Thoracic aorta (tissue), 2 donors: ENCODE data around the gene STIM2. TPM values are rescaled to one million over a fixed set of nuclear protein-coding genes. Genes with fewer than 3 reads are reported as not detected.
"Not testable (repeated sequence)": the region's sequence is repeated elsewhere in the genome, so short reads cannot be mapped to it uniquely, and the experiment has no call there.

ENCODE experiments used
- ATAC-seq: fragments of 150-250 bp; one replicate; pipeline ENCODE4 v1.8.0; 2017; ENCODE audit warnings: low read depth; ENCODE audit not compliant: insufficient number of reproducible peaks, low FRiP score
- DNase-seq: peaks from one replicate; pipeline ENCODE4 v3.0.0-alpha.2; 2020; ENCODE audit warnings: low spot score
- H3K27ac ChIP-seq, 2 donors: fragments of 200-600 bp; sonication (generic); 1 replicate in 1 of 2; 2 replicates in 1 of 2; pipeline ENCODE4 v1.5.1; 2016; ENCODE audit warnings: mild to moderate bottlenecking in 2 of 2, moderate library complexity in 2 of 2
- H3K27me3 ChIP-seq: fragments of 200-600 bp; sonication (generic); replicated peaks from 2 replicates; pipeline ENCODE4 v1.6.0; 2016; ENCODE audit warnings: mild to moderate bottlenecking; ENCODE audit not compliant: insufficient read depth
- H3K36me3 ChIP-seq: fragments of 200-600 bp; sonication (generic); one replicate; pipeline ENCODE4 v1.5.1; 2016
- H3K4me1 ChIP-seq, 2 donors: fragments of 200-600 bp; sonication (generic); 1 replicate in 1 of 2; 2 replicates in 1 of 2; pipeline versions ENCODE4 v1.5.1 to v1.6.0; 2016; ENCODE audit warnings: low read depth in 2 of 2, mild to moderate bottlenecking in 1 of 2; ENCODE audit not compliant: control insufficient read depth in 1 of 2
- H3K4me3 ChIP-seq: fragments of 200-600 bp; sonication (generic); 2 replicates; pipeline ENCODE4 v1.5.1; 2016; ENCODE audit warnings: mild to moderate bottlenecking
- H3K9me3 ChIP-seq: fragments of 200-600 bp; sonication (generic); 2 replicates; pipeline ENCODE4 v1.5.1; 2016
- CTCF ChIP-seq: fragments of 200-600 bp; sonication (generic); IDR thresholded peaks from one replicate; pipeline ENCODE4 v1.5.1; 2019; ENCODE audit warnings: antibody characterized with exemption
- total RNA-seq, 2 donors: library from RNA; depleted of rRNA; stranded (reverse); fragments of >200 nt; gene quantifications; one replicate each; pipeline versions ENCODE4 v1.1.0 to v1.2.3, GENCODE V29; 2016

STIM2 gene
- total RNA-seq, 2 donors from 2014 or later = 14.3 to 53.3 TPM

- ATAC-seq (no peak), DNase-seq (no peak)
- H3K27ac ChIP-seq = no peak overlapping the region
- H3K36me3 ChIP-seq = no peaks in the 10 kb centered on the region
- H3K4me3 ChIP-seq = no peak overlapping the region
- TF ChIP-seq CTCF = no peak
- no peaks in the 10 kb centered on the region for H3K9me3 ChIP-seq
- no peaks in the 10 kb centered on the region for H3K4me1 ChIP-seq
- H3K27me3 ChIP-seq = no peaks in the 10 kb centered on the region
Measured at GRCh38 chr4:26826721-26827120, 33.9 kb upstream of the STIM2 start.

GRCh38 chr4:26827336-26827735, 33.3 kb upstream of the STIM2 start:
- not testable (repeated sequence) for H3K4me1 ChIP-seq, H3K27ac ChIP-seq, ATAC-seq, DNase-seq, H3K27me3 ChIP-seq, H3K4me3 ChIP-seq, H3K9me3 ChIP-seq, H3K36me3 ChIP-seq

GRCh38 chr4:26827798-26828197, 32.8 kb upstream of the STIM2 start:
- no peak for DNase-seq
- Histone ChIP-seq H3K36me3 (no peaks in the 10 kb centered on the region), H3K27me3 (no peaks in the 10 kb centered on the region), H3K4me1 (no peaks in the 10 kb centered on the region), H3K27ac (no peak overlapping the region), H3K9me3 (no peaks in the 10 kb centered on the region), H3K4me3 (no peak overlapping the region)
- ATAC-seq = no peak
- no peak for TF ChIP-seq CTCF

- TF ChIP-seq CTCF = no peak
Measured at GRCh38 chr4:26829018-26829417, 31.6 kb upstream of the STIM2 start.

GRCh38 chr4:26830033-26830432, 30.6 kb upstream of the STIM2 start:
- Histone ChIP-seq H3K4me1 (no peaks in the 10 kb centered on the region), H3K4me3 (no peak overlapping the region), H3K9me3 (no peaks in the 10 kb centered on the region), H3K36me3 (no peaks in the 10 kb centered on the region), H3K27me3 (no peaks in the 10 kb centered on the region), H3K27ac (no peak overlapping the region)
- no peak for TF ChIP-seq CTCF
- no peak for ATAC-seq
- DNase-seq = no peak

More at GRCh38 chr4:26829018-26829417, 31.6 kb upstream of the STIM2 start:
- Histone ChIP-seq H3K36me3 (no peaks in the 10 kb centered on the region), H3K4me1 (no peaks in the 10 kb centered on the region), H3K9me3 (no peaks in the 10 kb centered on the region), H3K4me3 (no peak overlapping the region), H3K27ac (no peak overlapping the region), H3K27me3 (no peaks in the 10 kb centered on the region)
- DNase-seq = no peak
- ATAC-seq = no peak

- ATAC-seq = no peak
- no peak for TF ChIP-seq CTCF
Measured at GRCh38 chr4:26830701-26831100, 29.9 kb upstream of the STIM2 start.

More at GRCh38 chr4:26830701-26831100, 29.9 kb upstream of the STIM2 start:
- Histone ChIP-seq H3K27ac (no peak overlapping the region), H3K36me3 (no peaks in the 10 kb centered on the region), H3K4me1 (no peaks in the 10 kb centered on the region), H3K9me3 (no peaks in the 10 kb centered on the region), H3K4me3 (no peak overlapping the region), H3K27me3 (no peaks in the 10 kb centered on the region)
- DNase-seq = no peak
